Omental fat pad (tissue), 4 donors: Measurements from ENCODE around the gene SOX18. TPM values are rescaled to one million over a fixed set of nuclear protein-coding genes. Genes with fewer than 3 reads are reported as not detected.
A peak's percentile ranks its signal among the peaks of the same experiment; 100 is the strongest.

ENCODE experiments used
- ATAC-seq: fragments of 150-250 bp; one replicate; pipeline ENCODE4 v1.9.1; 2016; ENCODE audit warnings: mild to moderate bottlenecking, moderate library complexity; ENCODE audit not compliant: low FRiP score
- DNase-seq: peaks from one replicate; pipeline ENCODE4 v3.0.0-alpha.2; 2019; ENCODE audit warnings: low spot score
- CTCF ChIP-seq, 3 donors: fragments of 450-650 bp; IDR thresholded peaks; one replicate each; pipeline ENCODE4 v1.5.1; 2016 to 2017; ENCODE audit warnings: antibody characterized with exemption in 3 of 3, mild to moderate bottlenecking in 3 of 3, moderate library complexity in 2 of 3
- total RNA-seq, 4 donors: library from RNA; depleted of rRNA; stranded (reverse); fragments of >200 nt; gene quantifications; one replicate each; pipeline ENCODE4 v1.1.0, GENCODE V29; 2016

SOX18 gene
- total RNA-seq, 4 donors from 2014 or later = 2.9 to 16.7 (median 7.7) TPM

DNA sequence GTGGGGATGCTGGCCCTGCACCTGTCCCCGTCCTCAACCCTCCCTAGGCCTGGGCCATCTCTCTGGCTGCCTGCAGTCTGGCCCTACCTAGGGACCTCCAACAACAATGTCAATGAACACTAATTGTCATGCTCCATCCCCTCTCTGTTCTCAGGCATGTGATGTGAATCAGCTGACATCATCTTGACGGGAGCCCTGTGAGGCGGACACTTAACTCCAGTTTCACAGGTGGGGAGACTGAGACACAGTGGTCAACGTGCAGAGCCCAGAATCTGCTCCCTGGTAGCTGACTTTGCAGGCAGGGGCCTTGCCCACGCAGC lies 12.8 kb upstream of the SOX18 start:
- no peak for TF ChIP-seq CTCF (IDR thresholded peaks at IDR 0.05)
- DNase-seq = no peak
- ATAC-seq = no peak

DNA sequence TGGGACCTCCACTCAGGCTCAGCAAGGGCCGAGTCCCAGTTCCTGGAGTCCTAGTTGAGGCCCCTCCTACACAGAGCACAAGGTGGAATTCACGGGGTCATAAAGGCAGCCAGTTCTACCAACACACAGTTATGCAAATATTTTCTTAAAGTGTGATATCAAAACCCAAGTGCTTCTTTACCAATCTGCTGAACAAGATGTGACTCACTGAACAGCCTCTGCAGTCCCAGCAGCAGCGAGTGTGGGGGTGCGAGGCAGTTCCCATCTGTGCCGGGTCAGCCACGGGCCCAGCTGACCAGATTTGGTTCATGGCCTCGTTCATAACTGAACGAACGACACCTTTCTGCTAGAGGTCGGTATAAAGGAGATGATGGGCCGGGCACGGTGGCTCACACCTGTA lies 9.1 kb upstream of the SOX18 start:
- ATAC-seq = no peak
- no peak for TF ChIP-seq CTCF (IDR thresholded peaks at IDR 0.05)

DNA sequence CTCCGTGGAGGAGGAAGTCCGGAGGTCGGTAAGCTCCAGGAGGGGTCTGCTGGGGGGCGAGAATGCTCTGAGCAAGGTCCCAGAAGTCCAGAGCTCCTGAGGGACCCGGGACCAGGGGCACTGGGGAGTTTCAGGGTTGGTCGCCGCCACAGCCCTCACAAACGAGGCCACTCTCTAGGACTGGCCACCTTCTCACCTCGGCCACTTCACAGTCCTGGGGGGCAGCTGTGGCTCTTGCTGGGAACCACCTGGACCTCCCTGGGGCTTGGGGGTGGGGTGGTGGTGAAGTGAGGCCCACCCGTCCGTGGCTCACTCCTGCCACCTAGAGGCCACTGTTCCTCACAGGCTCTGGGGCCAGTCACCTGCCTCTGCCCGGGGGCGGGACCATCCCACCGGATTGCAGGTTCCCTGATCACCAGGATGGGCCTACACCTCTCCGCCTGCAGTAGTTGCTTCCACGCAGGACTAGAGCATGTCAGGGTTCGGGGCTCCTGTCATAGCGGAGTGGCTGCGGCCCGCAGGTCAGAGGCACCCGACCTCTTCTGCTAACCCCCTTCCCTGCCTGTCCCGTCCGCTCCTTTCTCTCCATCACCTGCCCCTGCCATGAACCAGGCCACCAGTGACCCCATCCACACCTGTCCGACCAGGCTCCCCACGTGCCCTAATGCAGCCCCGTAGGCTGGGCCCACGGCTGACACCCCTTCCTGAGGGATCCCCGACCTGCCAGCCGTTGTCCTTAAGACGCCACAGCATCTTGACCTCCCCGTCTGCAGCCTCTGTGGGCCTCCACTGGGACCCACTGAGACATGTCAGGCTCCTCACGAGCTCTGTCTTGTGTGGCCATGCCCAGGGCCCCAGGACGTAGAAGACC lies 8.4 kb upstream of the SOX18 start:
- ATAC-seq (peak; percentile 63), DNase-seq (peak; percentile 81)
- TF ChIP-seq CTCF (IDR thresholded peaks at IDR 0.05) = peak in 1 of 3 donors; percentile 23

More for the DNA sequence above, 9.1 kb upstream of the SOX18 start:
- DNase-seq = no peak

DNA sequence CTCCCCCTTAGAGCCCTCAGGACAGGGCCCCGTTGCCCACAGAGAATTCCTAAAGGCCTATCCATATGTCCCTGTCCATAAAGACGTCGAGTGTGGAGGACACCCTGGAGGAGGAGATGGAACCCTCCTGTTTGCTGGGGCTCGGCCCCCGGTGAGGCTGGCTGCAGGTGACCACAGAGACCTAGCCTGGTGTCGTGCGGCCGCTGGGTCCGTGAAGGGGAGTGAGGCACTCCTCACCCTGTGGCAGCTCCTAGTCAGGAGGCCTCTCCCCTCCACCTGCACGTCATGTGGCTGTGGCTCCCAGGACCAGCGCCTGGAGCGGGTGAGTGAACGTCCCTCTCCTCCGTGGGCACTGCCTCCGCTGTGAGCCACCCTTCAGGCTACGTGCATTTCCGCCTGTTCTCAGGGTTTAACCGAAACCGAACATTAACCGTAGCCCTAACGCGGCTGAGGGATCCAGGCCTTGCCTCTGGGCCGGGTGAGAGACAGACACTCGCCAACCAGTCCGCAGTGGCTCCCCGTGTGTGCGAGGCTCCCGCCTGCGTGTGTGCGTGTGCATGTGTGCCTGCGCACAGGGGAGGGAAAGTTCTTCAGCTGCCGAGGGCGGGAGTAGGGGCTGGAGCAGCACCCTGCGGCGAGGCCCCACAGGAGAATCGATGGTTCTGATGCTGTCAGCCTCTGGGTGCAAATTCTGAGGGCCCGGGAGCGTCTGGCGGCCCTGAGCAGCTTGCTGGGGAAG lies 7.6 kb upstream of the SOX18 start:
- ATAC-seq (no peak), DNase-seq (no peak)
- TF ChIP-seq CTCF (IDR thresholded peaks at IDR 0.05) = no peak

- TF ChIP-seq CTCF (IDR thresholded peaks at IDR 0.05) = no peak
- ATAC-seq (no peak), DNase-seq (no peak)
Measured at GRCh38 chr20:64056639-64056888, 7.1 kb upstream of the SOX18 start.

DNA sequence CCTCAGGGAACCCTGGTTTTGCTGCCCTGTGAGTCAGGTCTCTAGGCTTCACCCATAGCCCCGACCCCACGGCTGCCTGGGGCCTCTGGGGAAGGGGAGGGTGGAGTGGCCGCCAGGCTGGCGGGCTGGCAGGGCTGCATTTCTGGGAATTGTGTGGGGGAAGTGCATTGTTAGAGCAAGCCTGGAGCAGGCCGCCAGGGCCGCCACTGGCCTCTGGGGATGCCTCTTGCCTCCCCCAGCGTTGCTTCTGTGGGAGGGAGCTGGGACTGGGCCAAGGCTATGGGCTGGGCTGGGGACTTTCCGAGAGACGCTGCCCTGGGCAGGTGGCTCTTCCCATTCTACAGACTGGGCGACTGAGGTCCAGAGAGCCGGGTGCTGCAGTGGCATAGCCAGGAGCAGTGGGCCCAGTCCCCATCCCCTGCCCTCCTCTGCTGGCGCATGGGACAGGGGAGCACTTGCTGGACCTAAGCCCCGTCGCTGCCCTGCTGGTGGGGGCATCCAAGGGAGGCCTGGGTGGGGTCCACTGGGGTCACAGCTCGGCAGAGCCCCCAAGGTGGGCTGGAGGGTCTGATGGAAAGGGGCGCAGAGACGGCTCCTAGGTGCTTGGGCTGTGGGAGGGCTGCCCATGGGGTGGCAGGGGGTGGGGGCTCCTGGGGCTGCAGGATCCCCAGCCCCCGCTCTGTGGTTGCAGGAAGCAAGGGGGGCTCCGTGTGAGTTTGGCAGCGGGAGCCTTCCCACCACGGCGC lies 6.6 kb upstream of the SOX18 start:
- ATAC-seq = peak; percentile 7
- no peak for TF ChIP-seq CTCF (IDR thresholded peaks at IDR 0.05)
- DNase-seq = no peak
